OCI-LY3 (cell line): ENCODE results near the gene DUSP16.

Source experiments
- CTCF ChIP-seq: fragments of 200-600, 300-600 bp; sonication (generic); IDR thresholded peaks from 2 replicates; pipeline ENCODE4 v1.5.1; 2014; ENCODE audit warnings: antibody characterized with exemption, low read length, low read depth
- EZH2phosphoT487 ChIP-seq: fragments of 200-600 bp; shearing (Covaris generic); IDR thresholded peaks from 2 replicates; pipeline ENCODE4 v1.6.1; 2018; ENCODE audit warnings: antibody characterized with exemption, mixed run types, low read depth

- TF ChIP-seq CTCF = no peak
- TF ChIP-seq EZH2phosphoT487 = no peak
These were observed 22.2 kb downstream of the DUSP16 start for GRCh38 chr12:12540261-12541013.
